H1 (cell line): Measurements from ENCODE around the gene COTL1. TPM values are rescaled to one million over a fixed set of nuclear protein-coding genes. Genes with fewer than 3 reads are reported as not detected.

Experiments
- CTCF ChIA-PET: fragments of 300-600 bp; sonication (Branson Sonifier 250); formaldehyde crosslinking; loops from one replicate; lab custom pipeline; 2021; ENCODE audit not compliant: partially characterized antibody; lab: Charles Lee
- POLR2A ChIA-PET: fragments of 300-600 bp; sonication (Branson Sonifier 250); formaldehyde crosslinking; loops from one replicate; lab custom pipeline; 2021; ENCODE audit warnings: inconsistent platforms; ENCODE audit not compliant: partially characterized antibody; lab: Charles Lee
- DNase-seq, 2 experiments: peaks; one replicate each; pipeline versions ENCODE4 v3.0.0 to v3.0.0-alpha.2; 2010 to 2022; ENCODE audit warnings: low spot score in 2 of 2, low read depth in 1 of 2, mixed read lengths in 1 of 2
- FAIRE-seq: peaks from 2 replicates; lab custom pipeline; 2011; peaks lifted over from hg19 to GRCh38; lab: Jason Lieb, UNC
- H2AFZ ChIP-seq: 2 replicates; pipeline ENCODE4 v1.8.1; 2012; ENCODE audit warnings: low read length, inconsistent platforms
- H2AK5ac ChIP-seq: 2 replicates; pipeline ENCODE4 v1.6.1; 2013; ENCODE audit warnings: low read depth, low read length
- H2BK120ac ChIP-seq: replicated peaks from 2 replicates; pipeline ENCODE3; 2013; ENCODE audit warnings: low read depth, low read length, inconsistent platforms
- H2BK12ac ChIP-seq: 2 replicates; pipeline ENCODE4 v1.6.1; 2013; ENCODE audit warnings: low read depth, low read length
- H2BK15ac ChIP-seq: 2 replicates; pipeline ENCODE4 v1.6.1; 2013; ENCODE audit warnings: low read length
- H2BK20ac ChIP-seq: 2 replicates; pipeline ENCODE4 v1.6.1; 2013; ENCODE audit warnings: low read length
- H2BK5ac ChIP-seq: 2 replicates; pipeline ENCODE4 v1.6.1; 2013; ENCODE audit warnings: low read depth, low read length
- H3K14ac ChIP-seq: 2 replicates; pipeline ENCODE4 v1.6.1; 2013; ENCODE audit warnings: inconsistent platforms; ENCODE audit not compliant: insufficient read length
- H3K18ac ChIP-seq: 2 replicates; pipeline ENCODE4 v1.6.1; 2013; ENCODE audit warnings: low read length; ENCODE audit errors: extremely low read depth
- H3K23ac ChIP-seq: 2 replicates; pipeline ENCODE4 v1.6.1; 2013; ENCODE audit warnings: inconsistent platforms; ENCODE audit not compliant: insufficient read length
- H3K23me2 ChIP-seq: 2 replicates; pipeline ENCODE4 v1.6.1; 2013; ENCODE audit warnings: low read depth, low read length
- H3K27ac ChIP-seq: 2 replicates; pipeline ENCODE4 v1.6.1; 2011; ENCODE audit warnings: low read depth, low read length, inconsistent platforms
- H3K27me3 ChIP-seq, 4 experiments: replicated peaks in 1 of 4; 1 replicate in 1 of 4; 2 replicates in 3 of 4; pipeline versions ENCODE4 v1.6.1 to v1.8.1; 2011 to 2013; ENCODE audit warnings: low read length in 3 of 4, mild to moderate bottlenecking in 3 of 4, inconsistent platforms in 2 of 4, mixed read lengths in 2 of 4, moderate library complexity in 1 of 4; ENCODE audit not compliant: control insufficient read depth in 3 of 4, insufficient read depth in 3 of 4; ENCODE audit errors: extremely low read depth in 1 of 4
- H3K36me3 ChIP-seq, 4 experiments: 2 replicates each; pipeline versions ENCODE4 v1.6.1 to v1.8.1; 2011 to 2013; ENCODE audit warnings: mild to moderate bottlenecking in 4 of 4, low read length in 3 of 4, moderate library complexity in 2 of 4, control low read depth in 1 of 4, inconsistent platforms in 1 of 4; ENCODE audit not compliant: insufficient read depth in 4 of 4, control insufficient read depth in 2 of 4
- H3K4ac ChIP-seq: replicated peaks from 2 replicates; pipeline ENCODE3; 2013; ENCODE audit warnings: low read length, low read depth, mixed read lengths, inconsistent platforms; ENCODE audit not compliant: insufficient read length
- H3K4me1 ChIP-seq, 4 experiments: replicated peaks in 1 of 4; 1 replicate in 1 of 4; 2 replicates in 3 of 4; pipeline versions ENCODE4 v1.6.1 to v1.8.1; 2011 to 2013; ENCODE audit warnings: low read length in 3 of 4, inconsistent platforms in 2 of 4, mixed read lengths in 1 of 4; ENCODE audit not compliant: insufficient read depth in 4 of 4, control insufficient read depth in 3 of 4
- H3K4me2 ChIP-seq, 2 experiments: 2 replicates each; pipeline versions ENCODE4 v1.6.1 to v1.8.1; 2011 to 2013; ENCODE audit warnings: low read depth in 2 of 2, low read length in 2 of 2, control low read depth in 1 of 2, inconsistent platforms in 1 of 2, mild to moderate bottlenecking in 1 of 2; ENCODE audit not compliant: insufficient read depth in 1 of 2
- H3K4me3 ChIP-seq, 4 experiments: fragments of 200-600, 300-600 bp in 1 of 4; sonication (generic), shearing (Covaris generic), sonication (Bioruptor Twin) in 1 of 4; 2 replicates each; pipeline versions ENCODE4 v1.5.1 to v1.8.1; 2011 to 2016; ENCODE audit warnings: low read length in 4 of 4, low read depth in 3 of 4, control low read depth in 2 of 4, inconsistent platforms in 2 of 4, mild to moderate bottlenecking in 2 of 4, mixed read lengths in 1 of 4, moderate library complexity in 1 of 4; ENCODE audit not compliant: insufficient read depth in 2 of 4; ENCODE audit errors: extremely low read depth in 1 of 4
- H3K56ac ChIP-seq: replicated peaks from 2 replicates; pipeline ENCODE3; 2013; ENCODE audit warnings: low read depth, mild to moderate bottlenecking, mixed read lengths, low read length, inconsistent platforms; ENCODE audit not compliant: insufficient read length
- H3K79me1 ChIP-seq: 2 replicates; pipeline ENCODE4 v1.6.1; 2013; ENCODE audit warnings: low read depth, low read length, control low read depth
- H3K79me2 ChIP-seq, 2 experiments: 2 replicates each; pipeline versions ENCODE4 v1.6.1 to v1.8.1; 2012 to 2013; ENCODE audit warnings: low read length in 2 of 2, mild to moderate bottlenecking in 2 of 2, inconsistent platforms in 1 of 2; ENCODE audit not compliant: insufficient read depth in 2 of 2, control insufficient read depth in 1 of 2
- H3K9ac ChIP-seq, 4 experiments: replicated peaks in 1 of 4; 1 replicate in 1 of 4; 2 replicates in 3 of 4; pipeline versions ENCODE4 v1.6.1 to v1.8.1; 2011 to 2013; ENCODE audit warnings: low read depth in 3 of 4, low read length in 3 of 4, control low read depth in 2 of 4, mild to moderate bottlenecking in 2 of 4, moderate library complexity in 2 of 4, inconsistent platforms in 1 of 4; ENCODE audit errors: extremely low read depth in 1 of 4
- H3K9me3 ChIP-seq, 2 experiments: 2 replicates each; pipeline versions ENCODE4 v1.6.1 to v1.8.1; 2012 to 2013; ENCODE audit warnings: mild to moderate bottlenecking in 2 of 2, moderate library complexity in 2 of 2, control low read depth in 1 of 2, inconsistent platforms in 1 of 2, low read depth in 1 of 2, low read length in 1 of 2, mixed read lengths in 1 of 2; ENCODE audit not compliant: insufficient read depth in 2 of 2
- H4K20me1 ChIP-seq, 2 experiments: replicated peaks in 1 of 2; 2 replicates each; pipeline versions ENCODE3 to v1.8.1; 2011 to 2013; ENCODE audit warnings: inconsistent platforms in 2 of 2, low read length in 2 of 2, mild to moderate bottlenecking in 1 of 2; ENCODE audit not compliant: insufficient read depth in 2 of 2, control insufficient read depth in 1 of 2
- H4K5ac ChIP-seq: 2 replicates; pipeline ENCODE4 v1.6.1; 2013; ENCODE audit warnings: low read length, low read depth, mixed read lengths, inconsistent platforms; ENCODE audit not compliant: insufficient read length
- H4K8ac ChIP-seq: 2 replicates; pipeline ENCODE4 v1.8.0; 2013; ENCODE audit warnings: mild to moderate bottlenecking, moderate library complexity, low read length, inconsistent platforms; ENCODE audit not compliant: insufficient read depth; ENCODE audit errors: extremely low read depth
- H4K91ac ChIP-seq: replicated peaks from 2 replicates; pipeline ENCODE3; 2013; ENCODE audit warnings: low read length, mixed read lengths, inconsistent platforms; ENCODE audit not compliant: insufficient read length
- EGR1 ChIP-seq: IDR thresholded peaks from 2 replicates; pipeline ENCODE4 v1.6.1; 2011; ENCODE audit warnings: low read depth, low read length, borderline replicate concordance
- GABPA ChIP-seq: IDR thresholded peaks from 2 replicates; pipeline ENCODE4 v1.6.1; 2011; ENCODE audit warnings: mild to moderate bottlenecking, low read length, moderate library complexity, borderline replicate concordance; ENCODE audit not compliant: insufficient read depth
- TAF7 ChIP-seq: optimal IDR thresholded peaks from 2 replicates; pipeline ENCODE3; 2011; ENCODE audit warnings: low read depth, mild to moderate bottlenecking, inconsistent platforms, low read length, moderate library complexity, borderline replicate concordance
- TCF12 ChIP-seq: IDR thresholded peaks from 2 replicates; pipeline ENCODE4 v1.6.1; 2011; ENCODE audit warnings: low read depth, mild to moderate bottlenecking, low read length
- WGBS, 2 experiments: shearing (Covaris generic) in 1 of 2; methylation state at CpG; one replicate each; pipeline versions ENCODE4 v1.1.6 to v1.1.7; 2013 to 2015; ENCODE audit warnings: low lambda C conversion rate in 2 of 2, mixed read lengths in 2 of 2, inconsistent platforms in 1 of 2, low coverage in 1 of 2, missing lambda C conversion rate in 1 of 2; ENCODE audit not compliant: insufficient replicate concordance in 2 of 2, insufficient coverage in 1 of 2, insufficient read length in 1 of 2; ENCODE audit errors: extremely low coverage in 1 of 2, missing lambda C conversion rate in 1 of 2; 5-methylcytosine and 5-hydroxymethylcytosine counted together
- polyA plus RNA-seq, 7 experiments: library from polyadenylated mRNA; depleted of rRNA in 3 of 7; stranded (reverse) in 5 of 7; unstranded in 2 of 7; fragments of >200 nt in 5 of 7; fragments of 200-250 nt in 2 of 7; gene quantifications; 1 replicate in 5 of 7; 2 replicates in 1 of 7; 4 replicates in 1 of 7; pipeline versions ENCODE4 v1.2.1 to v1.2.3, GENCODE V29; 2011 to 2013; ENCODE audit warnings: missing spikeins in 2 of 7, mixed read lengths in 2 of 7
- total RNA-seq: library from RNA; stranded (reverse); fragmentation: NEBNext Ultra II Directional; extraction: Animal tissue kit (Norgen Biotek cat#: 25700); gene quantifications from 2 replicates; pipeline ENCODE4 v1.2.1, GENCODE V29; 2021

The COTL1 gene
- total and polyA plus RNA-seq, 2 of the 8 experiments (the other 6 are each of a cell fraction or from before 2014, with no cell fraction given), result 59.2 to 183 TPM

- Histone ChIP-seq H4K91ac (peak overlapping the region; percentile 7), H2BK12ac (peak overlapping the region; percentile 55; the same call in 1 of the 2 replicates), H3K23ac (no peak overlapping the region), H3K36me3 (no peaks in the 10 kb centered on the region), H3K23me2 (no peaks in the 10 kb centered on the region), H2AK5ac (0 out of 2 replicates have a peak overlapping the region, but pooled peaks have one; percentile 70), H3K27me3 (no peaks in the 10 kb centered on the region; a peak in 1 of 7 replicates), H2BK20ac (0 out of 2 replicates have a peak overlapping the region, but pooled peaks have one; percentile 10), H3K14ac (no peak overlapping the region), H3K4me2 (no peak overlapping the region), H4K20me1 (no peaks in the 10 kb centered on the region), H3K9ac (no peak overlapping the region), H3K4ac (no peak overlapping the region), H3K56ac (no peak overlapping the region), H3K79me1 (no peaks in the 10 kb centered on the region), H3K79me2 (no peaks in the 10 kb centered on the region), H2BK120ac (no peak overlapping the region), H3K9me3 (peaks cover 7 to 10% of the 10 kb centered on the region in 2 experiments; a peak in 3 of 4 replicates), H2AFZ (no peak overlapping the region), H3K4me3 (no peak overlapping the region), H3K27ac (no peak overlapping the region), H3K4me1 (peaks cover 11 to 30% (median 17%) of the 10 kb centered on the region in 4 experiments), H4K5ac (no peak overlapping the region), H4K8ac (no peak overlapping the region), H2BK5ac (no peak overlapping the region), H3K18ac (no peak overlapping the region), H2BK15ac (no peak overlapping the region)
- FAIRE-seq (no peak), DNase-seq (no peak)
- CTCF ChIA-PET, result interaction anchor here (0.8 to 4.0 kb wide), 3 partner anchors 18 to 423 kb away, joined by 4 to 34 read pairs (median 4); no protein-coding TSS in a partner anchor
- TF ChIP-seq TCF12, result no peak
- TF ChIP-seq GABPA, result no peak
- no peak for TF ChIP-seq TAF7
- TF ChIP-seq EGR1, result no peak
- POLR2A ChIA-PET, result interaction anchor here (1.3 kb wide), 1 partner anchor 29 kb away, joined by 4 read pairs; no protein-coding TSS in a partner anchor
- 92% methylated on average over 5 of the region's 5 CpGs; no CpG with 5 or more reads in 1 of the 2 experiments for WGBS, 2 experiments
Observed at GRCh38 chr16:84530590-84530989, 87.3 kb downstream of the COTL1 start.
